Gastrocnemius medialis (tissue), 4 donors: Measurements from ENCODE around the gene NPEPPS.

Experiments used
- CTCF ChIP-seq, 5 experiments: fragments of 450-650 bp in 3 of 5; fragments of 200-600 bp in 2 of 5; sonication (generic) in 2 of 5; IDR thresholded peaks in 4 of 5; conservative IDR thresholded peaks in 1 of 5; 1 replicate in 4 of 5; 2 replicates in 1 of 5; pipeline ENCODE4 v1.5.1; 2016 to 2019; ENCODE audit warnings: antibody characterized with exemption in 5 of 5, mild to moderate bottlenecking in 3 of 5, moderate library complexity in 3 of 5
- POLR2A ChIP-seq, 2 donors: fragments of 450-650 bp; IDR thresholded peaks; one replicate each; pipeline ENCODE4 v1.6.1; 2017; ENCODE audit warnings: antibody characterized with exemption in 2 of 2, mild to moderate bottlenecking in 2 of 2, moderate library complexity in 2 of 2

DNA sequence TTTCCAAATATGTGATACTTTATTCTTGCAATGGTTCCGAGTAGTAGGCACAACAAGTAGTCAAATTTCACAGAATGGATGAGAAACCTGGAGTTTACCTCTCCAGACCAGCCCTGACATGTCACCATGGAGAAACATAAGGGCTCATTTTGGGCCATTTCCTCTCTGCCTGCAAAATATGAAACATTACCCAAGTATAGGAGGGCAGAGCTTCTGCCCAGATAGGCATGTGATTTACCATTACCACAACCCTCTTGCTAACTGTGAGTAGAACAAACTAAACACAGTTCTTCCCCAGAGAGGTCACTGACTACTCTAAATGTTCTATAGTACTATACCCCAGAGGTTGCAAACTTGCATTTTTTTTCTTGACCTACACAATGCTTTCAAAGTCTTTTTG is 103.1 kb downstream of the NPEPPS start:
- no peak for TF ChIP-seq CTCF (IDR thresholded peaks at IDR 0.05 in 4 of 5, conservative IDR thresholded peaks at IDR 0.05 in 1 of 5)
- TF ChIP-seq POLR2A (IDR thresholded peaks at IDR 0.05), result no peak
